Activated naive CD8-positive, alpha-beta T cell treated with anti-CD3 and anti-CD28 coated beads, Interleukin-2, amount 10 ng/mL, durations not matched to agents 7 days and 5 days (primary cell): Measurements from ENCODE around the gene NDRG3. TPM values are rescaled to one million over a fixed set of nuclear protein-coding genes. Genes with fewer than 3 reads are reported as not detected.
A peak's percentile ranks its signal among the peaks of the same experiment; 100 is the strongest.
"Not testable (repeated sequence)": the region's sequence is repeated elsewhere in the genome, so short reads cannot be mapped to it uniquely, and the experiment has no call there.

ENCODE experiments used
- ATAC-seq: fragments of 150-1000 bp; cut with Tn5 transposase; one replicate; pipeline ENCODE4 v1.10.0; 2021; ENCODE audit warnings: low read depth, moderate library complexity
- POLR2A ChIA-PET: fragments of 350-600 bp; sonication (Branson Sonifier 250); formaldehyde crosslinking; loops from one replicate; lab custom pipeline; 2021; ENCODE audit warnings: antibody characterized with exemption; lab: Charles Lee
- DNase-seq: peaks from one replicate; pipeline ENCODE4 v3.0.0; 2021
- H3K27ac Mint-ChIP-seq: one replicate; pipeline ENCODE4 v1.8.0; 2022; ENCODE audit warnings: mild to moderate bottlenecking, mixed read lengths
- H3K27me3 Mint-ChIP-seq: one replicate; pipeline ENCODE4 v1.8.0; 2022; ENCODE audit warnings: mild to moderate bottlenecking, moderate library complexity, mixed read lengths
- H3K36me3 Mint-ChIP-seq: one replicate; pipeline ENCODE4 v1.8.0; 2021; ENCODE audit warnings: mild to moderate bottlenecking, mixed read lengths
- H3K4me1 Mint-ChIP-seq: one replicate; pipeline ENCODE4 v1.8.0; 2021; ENCODE audit warnings: mixed read lengths
- H3K4me3 Mint-ChIP-seq: one replicate; pipeline ENCODE4 v1.8.0; 2022; ENCODE audit warnings: mild to moderate bottlenecking, moderate library complexity, mixed read lengths
- H3K9me3 Mint-ChIP-seq: one replicate; pipeline ENCODE4 v1.8.0; 2021; ENCODE audit warnings: mixed read lengths
- total RNA-seq, 2 experiments: library from RNA; stranded (reverse); gene quantifications; one replicate each; pipeline ENCODE4 v1.2.3, GENCODE V29; 2021

NDRG3 gene
- total RNA-seq, 2 experiments from 2014 or later, result 34.3 to 35.5 TPM

- peak overlapping the region; percentile 98 for H3K4me3 Mint-ChIP-seq
- H3K4me1 Mint-ChIP-seq, result peaks cover 42% of the 10 kb centered on the region
- H3K36me3 Mint-ChIP-seq, result peaks cover 34% of the 10 kb centered on the region
- POLR2A ChIA-PET, result interaction anchor here (0.5 to 6.1 kb wide), 18 partner anchors 10 to 691 kb away, joined by 3 to 109 read pairs (median 7); partner anchors contain the start of genes DSN1, RAB5IF, SCAND1 and TGIF2
- ATAC-seq (no peak), DNase-seq (no peak)
- peak overlapping the region; percentile 98 for H3K27ac Mint-ChIP-seq
- H3K27me3 Mint-ChIP-seq, result no peaks in the 10 kb centered on the region
- no peaks in the 10 kb centered on the region for H3K9me3 Mint-ChIP-seq
Measured at GRCh38 chr20:36645353-36645752, 100.5 kb downstream of the NDRG3 start.

GRCh38 chr20:36644706-36645095 lies 101.2 kb downstream of the NDRG3 start:
- ATAC-seq (peak; percentile 38), DNase-seq (peak; percentile 43)
- no peaks in the 10 kb centered on the region for H3K9me3 Mint-ChIP-seq
- POLR2A ChIA-PET, result interaction anchor here (0.9 to 6.1 kb wide), 17 partner anchors 13 to 191 kb away, joined by 3 to 109 read pairs (median 7); partner anchors contain the start of genes DSN1, NDRG3, RAB5IF and TGIF2
- peak overlapping the region; percentile 98 for H3K27ac Mint-ChIP-seq
- H3K27me3 Mint-ChIP-seq, result no peaks in the 10 kb centered on the region
- H3K4me1 Mint-ChIP-seq, result peaks cover 42% of the 10 kb centered on the region
- H3K4me3 Mint-ChIP-seq, result peak overlapping the region; percentile 98
- peaks cover 38% of the 10 kb centered on the region for H3K36me3 Mint-ChIP-seq

GRCh38 chr20:36644032-36644705 lies 101.7 kb downstream of the NDRG3 start:
- no peaks in the 10 kb centered on the region for H3K27me3 Mint-ChIP-seq
- peak overlapping the region; percentile 98 for H3K4me3 Mint-ChIP-seq
- peaks cover 42% of the 10 kb centered on the region for H3K4me1 Mint-ChIP-seq
- ATAC-seq (peak; percentile 74), DNase-seq (peak; percentile 72)
- H3K27ac Mint-ChIP-seq, result peak overlapping the region; percentile 98
- H3K36me3 Mint-ChIP-seq, result peaks cover 39% of the 10 kb centered on the region
- H3K9me3 Mint-ChIP-seq, result no peaks in the 10 kb centered on the region
- POLR2A ChIA-PET, result interaction anchor here (0.5 to 6.1 kb wide), 17 partner anchors 13 to 196 kb away, joined by 3 to 109 read pairs (median 6); partner anchors contain the start of genes DSN1, NDRG3, RAB5IF and TGIF2

- no peaks in the 10 kb centered on the region for H3K27me3 Mint-ChIP-seq
- no peak for DNase-seq
- POLR2A ChIA-PET, result interaction anchor here (0.6 to 6.1 kb wide), 7 partner anchors 11 to 258 kb away, joined by 3 to 90 read pairs (median 5); partner anchors contain the start of genes DSN1, RAB5IF and TGIF2
- no peaks in the 10 kb centered on the region for H3K9me3 Mint-ChIP-seq
- ATAC-seq, result no peak
- peak overlapping the region; percentile 98 for H3K4me3 Mint-ChIP-seq
- H3K4me1 Mint-ChIP-seq, result peaks cover 39% of the 10 kb centered on the region
- peak overlapping the region; percentile 98 for H3K27ac Mint-ChIP-seq
- H3K36me3 Mint-ChIP-seq, result peaks cover 44% of the 10 kb centered on the region
Measured at GRCh38 chr20:36642136-36642535, 103.8 kb downstream of the NDRG3 start.

- DNase-seq, result no peak
- Mint-ChIP-seq H3K4me3 (peak overlapping the region; percentile 51), H3K4me1 (peaks cover 36% of the 10 kb centered on the region), H3K9me3 (no peaks in the 10 kb centered on the region), H3K27ac (peak overlapping the region; percentile 81), H3K36me3 (peaks cover 48% of the 10 kb centered on the region), H3K27me3 (no peaks in the 10 kb centered on the region)
- POLR2A ChIA-PET, result interaction anchor here (0.8 to 6.1 kb wide), 3 partner anchors 10 to 258 kb away, joined by 3 to 90 read pairs (median 3); partner anchors contain the start of gene DSN1
- ATAC-seq, result no peak
Measured at GRCh38 chr20:36641506-36641843, 104.4 kb downstream of the NDRG3 start.

GRCh38 chr20:36638876-36639400 lies 107.0 kb downstream of the NDRG3 start:
- not testable (repeated sequence) for H3K27ac Mint-ChIP-seq, DNase-seq, H3K4me3 Mint-ChIP-seq, ATAC-seq, H3K27me3 Mint-ChIP-seq, H3K9me3 Mint-ChIP-seq
- Mint-ChIP-seq H3K36me3 (peaks cover 44% of the 10 kb centered on the region), H3K4me1 (peaks cover 29% of the 10 kb centered on the region)
- POLR2A ChIA-PET, result interaction anchor here (0.7 kb wide), 1 partner anchor 12 kb away, joined by 3 read pairs; no protein-coding TSS in a partner anchor

- Mint-ChIP-seq H3K27ac (peak overlapping the region; percentile 76), H3K27me3 (no peaks in the 10 kb centered on the region), H3K4me1 (peaks cover 35% of the 10 kb centered on the region), H3K36me3 (peaks cover 42% of the 10 kb centered on the region), H3K9me3 (no peaks in the 10 kb centered on the region), H3K4me3 (no peak overlapping the region)
- POLR2A ChIA-PET, result interaction anchor here (1.4 to 6.4 kb wide), 2 partner anchors 9 to 10 kb away, joined by 3 to 90 read pairs; partner anchors contain the start of gene SLA2
- ATAC-seq (no peak), DNase-seq (no peak)
Measured at GRCh38 chr20:36634342-36634741, 111.5 kb downstream of the NDRG3 start.

- DNase-seq, result no peak
- ATAC-seq, result no peak
- Mint-ChIP-seq H3K9me3 (no peaks in the 10 kb centered on the region), H3K36me3 (peaks cover 43% of the 10 kb centered on the region), H3K4me1 (peaks cover 39% of the 10 kb centered on the region), H3K27me3 (no peaks in the 10 kb centered on the region), H3K27ac (peak overlapping the region; percentile 70), H3K4me3 (no peak overlapping the region)
- POLR2A ChIA-PET, result interaction anchor here (0.9 to 6.4 kb wide), 3 partner anchors 10 to 23 kb away, joined by 3 to 90 read pairs (median 3); partner anchors contain the start of gene SLA2
Measured at GRCh38 chr20:36633285-36633772, 112.6 kb downstream of the NDRG3 start.

GRCh38 chr20:36632487-36633284 lies 113.2 kb downstream of the NDRG3 start:
- POLR2A ChIA-PET, result interaction anchor here (0.9 to 6.4 kb wide), 2 partner anchors 11 to 20 kb away, joined by 3 to 90 read pairs; partner anchors contain the start of gene SLA2
- H3K4me1 Mint-ChIP-seq, result peaks cover 45% of the 10 kb centered on the region
- no peak for DNase-seq
- H3K4me3 Mint-ChIP-seq, result no peak overlapping the region
- no peaks in the 10 kb centered on the region for H3K9me3 Mint-ChIP-seq
- no peaks in the 10 kb centered on the region for H3K27me3 Mint-ChIP-seq
- ATAC-seq, result no peak
- peak overlapping the region; percentile 70 for H3K27ac Mint-ChIP-seq
- H3K36me3 Mint-ChIP-seq, result peaks cover 46% of the 10 kb centered on the region

GRCh38 chr20:36632147-36632486 lies 113.8 kb downstream of the NDRG3 start:
- DNase-seq (no peak), ATAC-seq (no peak)
- H3K27ac Mint-ChIP-seq, result peak overlapping the region; percentile 63
- H3K36me3 Mint-ChIP-seq, result peaks cover 44% of the 10 kb centered on the region
- H3K27me3 Mint-ChIP-seq, result no peaks in the 10 kb centered on the region
- H3K4me3 Mint-ChIP-seq, result no peak overlapping the region
- peaks cover 47% of the 10 kb centered on the region for H3K4me1 Mint-ChIP-seq
- H3K9me3 Mint-ChIP-seq, result no peaks in the 10 kb centered on the region
- POLR2A ChIA-PET, result interaction anchor here (0.9 to 6.4 kb wide), 2 partner anchors 11 to 19 kb away, joined by 3 to 90 read pairs; partner anchors contain the start of gene SLA2

GRCh38 chr20:36631646-36632045 lies 114.2 kb downstream of the NDRG3 start:
- H3K27me3 Mint-ChIP-seq, result no peaks in the 10 kb centered on the region
- POLR2A ChIA-PET, result interaction anchor here (0.9 to 6.4 kb wide), 2 partner anchors 12 to 204 kb away, joined by 3 to 90 read pairs; partner anchors contain the start of gene SLA2
- H3K36me3 Mint-ChIP-seq, result peaks cover 45% of the 10 kb centered on the region
- H3K9me3 Mint-ChIP-seq, result no peaks in the 10 kb centered on the region
- H3K4me3 Mint-ChIP-seq, result no peak overlapping the region
- ATAC-seq (no peak), DNase-seq (no peak)
- H3K27ac Mint-ChIP-seq, result peak overlapping the region; percentile 63
- H3K4me1 Mint-ChIP-seq, result peaks cover 49% of the 10 kb centered on the region
